Measurements from ENCODE around the gene TMPRSS11E. TPM values are rescaled to one million over a fixed set of nuclear protein-coding genes. Genes with fewer than 3 reads are reported as not detected.

TMPRSS11E gene
- polyA plus RNA-seq, 1 donor: 0.04 TPM

Other genes starting within 250 kb of the TMPRSS11E start
- gene TMPRSS11B, start 201.8 kb upstream of the TMPRSS11E start, polyA plus RNA-seq: 0.03 TPM
- 119 TPM for gene YTHDC1, start 97.4 kb upstream of the TMPRSS11E start, polyA plus RNA-seq
- gene UGT2B17, start 128.9 kb downstream of the TMPRSS11E start, polyA plus RNA-seq: 287 TPM
- gene UGT2B15, start 223.2 kb downstream of the TMPRSS11E start, polyA plus RNA-seq: 29.6 TPM

All from large intestine (tissue), 1 donor.